Tibial nerve (tissue), 4 donors: ENCODE measurements around the gene CALCOCO1. TPM values are rescaled to one million over a fixed set of nuclear protein-coding genes. Genes with fewer than 3 reads are reported as not detected.

Source experiments
- DNase-seq, 2 donors: peaks; one replicate each; pipeline ENCODE4 v3.0.0-alpha.2; 2019; ENCODE audit warnings: low spot score in 2 of 2
- H3K27ac ChIP-seq, 4 donors: fragments of 200-600 bp; sonication (generic) in 3 of 4; one replicate each; pipeline ENCODE4 v1.5.1; 2017 to 2019; ENCODE audit warnings: mild to moderate bottlenecking in 1 of 4
- H3K27me3 ChIP-seq, 2 donors: fragments of 200-600 bp; sonication (generic) in 1 of 2; one replicate each; pipeline versions ENCODE4 v1.5.1 to v1.6.0; 2017 to 2019
- H3K36me3 ChIP-seq, 3 donors: fragments of 200-600 bp; sonication (generic); one replicate each; pipeline ENCODE4 v1.5.1; 2018 to 2019
- H3K4me1 ChIP-seq, 4 donors: fragments of 200-600 bp; sonication (generic) in 3 of 4; one replicate each; pipeline ENCODE4 v1.5.1; 2017 to 2019
- H3K4me3 ChIP-seq, 4 donors: fragments of 200-600 bp; sonication (generic) in 3 of 4; one replicate each; pipeline ENCODE4 v1.5.1; 2017 to 2019; ENCODE audit warnings: mild to moderate bottlenecking in 1 of 4, moderate library complexity in 1 of 4
- H3K9me3 ChIP-seq, 4 donors: fragments of 200-600 bp; sonication (generic) in 3 of 4; one replicate each; pipeline ENCODE4 v1.5.1; 2017 to 2019
- CTCF ChIP-seq, 5 experiments: fragments of 200-600 bp in 3 of 5; fragments of 450-650 bp in 2 of 5; sonication (generic) in 3 of 5; IDR thresholded peaks; one replicate each; pipeline ENCODE4 v1.5.1; 2016 to 2019; ENCODE audit warnings: antibody characterized with exemption in 5 of 5, mild to moderate bottlenecking in 3 of 5, moderate library complexity in 2 of 5
- EP300 ChIP-seq, 2 donors: sonication (generic); formaldehyde crosslinking; IDR thresholded peaks; one replicate each; pipeline ENCODE4 v1.6.1; 2017; ENCODE audit warnings: antibody characterized with exemption in 2 of 2, mild to moderate bottlenecking in 1 of 2
- POLR2A ChIP-seq, 2 donors: fragments of 450-650 bp; IDR thresholded peaks; one replicate each; pipeline ENCODE4 v1.6.1; 2017; ENCODE audit warnings: antibody characterized with exemption in 2 of 2, mild to moderate bottlenecking in 2 of 2, moderate library complexity in 2 of 2
- WGBS, 2 donors: methylation state at CpG; one replicate each; pipeline ENCODE4 v1.1.5; 2018; 5-methylcytosine and 5-hydroxymethylcytosine counted together
- total RNA-seq, 4 donors: library from RNA; depleted of rRNA; stranded (reverse); fragments of >200 nt; gene quantifications; one replicate each; pipeline ENCODE4 v1.1.0, GENCODE V29; 2016

Gene CALCOCO1
- total RNA-seq, 4 donors from 2014 or later = 226 to 383 (median 285) TPM

DNA sequence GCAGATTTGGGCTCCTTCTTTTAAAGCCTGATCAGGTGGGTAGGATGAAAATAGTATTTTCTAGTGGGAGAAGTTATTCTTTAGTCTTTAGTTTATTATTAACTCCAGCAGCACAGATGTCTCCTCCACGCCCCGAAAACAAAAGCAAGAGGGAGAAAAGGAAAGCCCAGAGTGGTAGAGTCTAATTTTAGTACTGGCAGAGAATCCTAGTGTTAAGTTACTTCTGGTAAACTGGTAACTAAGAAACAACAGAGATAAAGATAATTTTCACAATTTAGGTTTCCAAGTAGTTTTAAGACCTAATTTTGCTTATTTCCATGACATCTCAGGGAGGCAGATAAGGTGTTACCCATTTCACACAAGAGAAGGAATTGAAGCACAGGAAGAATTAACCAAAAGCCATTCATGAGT, 67.7 kb downstream of the CALCOCO1 start:
- no peak for DNase-seq
- no peak for TF ChIP-seq EP300 (IDR thresholded peaks at IDR 0.05)
- TF ChIP-seq POLR2A (IDR thresholded peaks at IDR 0.05) = no peak
- TF ChIP-seq CTCF (IDR thresholded peaks at IDR 0.05) = no peak
- Histone ChIP-seq H3K4me1 (peaks cover 0 to 40% (median 25%) of the 10 kb centered on the region in 4 donors), H3K36me3 (peaks cover 0 to 24% (median 1%) of the 10 kb centered on the region in 3 donors), H3K4me3 (peak overlapping the region in 1 of 4 donors; percentile 7), H3K27ac (peak overlapping the region in 3 of 4 donors; percentile 60 to 84 (median 80)), H3K9me3 (no peaks in the 10 kb centered on the region), H3K27me3 (no peaks in the 10 kb centered on the region)
- 8 to 21% methylated on average over 2 of the region's 2 CpGs for whole genome bisulfite sequencing, 2 donors

GRCh38 chr12:53659011-53659551, 68.2 kb downstream of the CALCOCO1 start:
- Histone ChIP-seq H3K27ac (peak overlapping the region; percentile 3 to 84 (median 70)), H3K36me3 (peaks cover 0 to 19% (median 0%) of the 10 kb centered on the region in 3 donors), H3K27me3 (no peaks in the 10 kb centered on the region), H3K4me1 (peaks cover 0 to 40% (median 25%) of the 10 kb centered on the region in 4 donors), H3K9me3 (no peaks in the 10 kb centered on the region), H3K4me3 (peak overlapping the region in 1 of 4 donors; percentile 7)
- peak; percentile 35 to 54 for DNase-seq
- WGBS, 2 donors = 14 to 24% methylated on average over 3 of the region's 3 CpGs
- TF ChIP-seq CTCF (IDR thresholded peaks at IDR 0.05) (no peak), EP300 (IDR thresholded peaks at IDR 0.05) (peak in 1 of 2 donors; percentile 81)

Other genes starting within 250 kb of the CALCOCO1 start
- 10 to 100 TPM; 35.6 to 95.1 (median 58.3) TPM for gene MAP3K12, start 228.0 kb downstream of the CALCOCO1 start, total RNA-seq
- gene TARBP2, start 226.2 kb downstream of the CALCOCO1 start, total RNA-seq = 10 to 100 TPM; 25.3 to 56.4 (median 36.1) TPM
- not detected for gene NPFF, start 220.0 kb downstream of the CALCOCO1 start, total RNA-seq
- gene ATF7, start 101.1 kb downstream of the CALCOCO1 start, total RNA-seq = 10 to 100 TPM; 30.1 to 47.9 (median 34.4) TPM
- 100 to 1,000 TPM; 191 to 223 (median 208) TPM for gene ATP5MC2, start 51.4 kb downstream of the CALCOCO1 start, total RNA-seq
- not detected for gene CISTR, start 24.5 kb upstream of the CALCOCO1 start, total RNA-seq
- not detected for gene HOXC13, start 211.4 kb upstream of the CALCOCO1 start, total RNA-seq
- gene HOXC12, start 227.5 kb upstream of the CALCOCO1 start, total RNA-seq = 1 to 10 TPM in 1 of 4 donors, under 1 TPM in 1, not detected in 2; 0.22 to 1.4 TPM
- gene HOXC11, start 245.7 kb upstream of the CALCOCO1 start, total RNA-seq = under 1 TPM in 3 of 4 donors, not detected in 1; 0.20 to 0.63 (median 0.60) TPM
- under 1 TPM in 3 of 4 donors, not detected in 1; 0.20 to 0.42 (median 0.30) TPM for gene HOTAIR, start 247.5 kb upstream of the CALCOCO1 start, total RNA-seq